RWPE2 (cell line): ENCODE results near the gene ARID1A.

Experiments
- ATAC-seq: fragments of 200-7000 bp; cut with Tn5 transposase; 3 replicates; pipeline ENCODE4 v1.9.1; 2021; ENCODE audit warnings: low read depth
- DNase-seq: peaks from one replicate; pipeline ENCODE4 v3.0.0-alpha.2; 2020; ENCODE audit warnings: low spot score
- H3K27ac ChIP-seq: fragments of 450-650 bp; 2 replicates; pipeline ENCODE4 v1.5.1; 2017; ENCODE audit warnings: mild to moderate bottlenecking; ENCODE audit not compliant: poor library complexity, severe bottlenecking
- H3K27me3 ChIP-seq: fragments of 250-450 bp; sonication (Bioruptor Pico); 2 replicates; pipeline ENCODE4 v1.5.1; 2021; ENCODE audit warnings: mild to moderate bottlenecking, moderate library complexity; ENCODE audit not compliant: insufficient read depth, poor library complexity, severe bottlenecking
- H3K36me3 ChIP-seq: fragments of 250-450 bp; sonication (Bioruptor Pico); 2 replicates; pipeline ENCODE4 v1.5.1; 2020; ENCODE audit warnings: low read depth, mild to moderate bottlenecking, moderate library complexity
- H3K4me1 ChIP-seq: fragments of 250-450 bp; sonication (Bioruptor Pico); 2 replicates; pipeline ENCODE4 v1.5.1; 2021; ENCODE audit warnings: mild to moderate bottlenecking, moderate library complexity; ENCODE audit not compliant: insufficient read depth, poor library complexity, severe bottlenecking
- H3K4me3 ChIP-seq: fragments of 250-450 bp; sonication (Bioruptor Pico); 2 replicates; pipeline ENCODE4 v1.5.1; 2021; ENCODE audit warnings: mild to moderate bottlenecking, moderate library complexity; ENCODE audit not compliant: severe bottlenecking
- H3K9me3 ChIP-seq: fragments of 250-450 bp; sonication (Bioruptor Pico); 2 replicates; pipeline ENCODE4 v1.5.1; 2021; ENCODE audit warnings: mild to moderate bottlenecking, moderate library complexity; ENCODE audit not compliant: severe bottlenecking
- TF ChIP-seq, protein P1 (sequence below): fragments of 450-650 bp; IDR thresholded peaks from one replicate; pipeline ENCODE4 v1.5.1; 2017; ENCODE audit warnings: mild to moderate bottlenecking, moderate library complexity; ENCODE audit not compliant: poor library complexity, severe bottlenecking

The ARID1A gene

DNA sequence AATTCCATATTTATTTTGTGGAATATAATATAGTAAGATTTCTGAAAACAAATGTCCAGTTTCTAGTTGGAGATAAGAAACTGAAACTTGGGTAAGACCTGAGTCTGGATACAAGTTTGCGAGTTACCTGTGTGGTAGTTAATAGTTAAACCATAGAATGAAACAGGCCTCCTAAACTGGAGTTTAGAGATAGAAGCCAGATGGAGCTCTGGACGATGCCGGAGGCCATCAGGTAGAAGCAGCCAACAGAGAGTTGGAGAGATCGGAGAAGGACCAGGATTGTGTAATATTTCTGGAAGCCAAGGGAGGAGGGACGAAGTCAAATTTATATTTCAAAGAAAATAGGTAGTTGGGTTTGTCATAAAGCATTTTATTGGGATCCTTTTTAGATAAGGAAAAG is 45.1 kb downstream of the ARID1A start:
- no peak overlapping the region for H3K27ac ChIP-seq
- peaks cover 14% of the 10 kb centered on the region for H3K4me1 ChIP-seq
- no peaks in the 10 kb centered on the region for H3K9me3 ChIP-seq
- peaks cover 63% of the 10 kb centered on the region for H3K36me3 ChIP-seq
- ATAC-seq (no peak), DNase-seq (no peak)
- no peaks in the 10 kb centered on the region for H3K27me3 ChIP-seq
- TF ChIP-seq, protein P1, sequence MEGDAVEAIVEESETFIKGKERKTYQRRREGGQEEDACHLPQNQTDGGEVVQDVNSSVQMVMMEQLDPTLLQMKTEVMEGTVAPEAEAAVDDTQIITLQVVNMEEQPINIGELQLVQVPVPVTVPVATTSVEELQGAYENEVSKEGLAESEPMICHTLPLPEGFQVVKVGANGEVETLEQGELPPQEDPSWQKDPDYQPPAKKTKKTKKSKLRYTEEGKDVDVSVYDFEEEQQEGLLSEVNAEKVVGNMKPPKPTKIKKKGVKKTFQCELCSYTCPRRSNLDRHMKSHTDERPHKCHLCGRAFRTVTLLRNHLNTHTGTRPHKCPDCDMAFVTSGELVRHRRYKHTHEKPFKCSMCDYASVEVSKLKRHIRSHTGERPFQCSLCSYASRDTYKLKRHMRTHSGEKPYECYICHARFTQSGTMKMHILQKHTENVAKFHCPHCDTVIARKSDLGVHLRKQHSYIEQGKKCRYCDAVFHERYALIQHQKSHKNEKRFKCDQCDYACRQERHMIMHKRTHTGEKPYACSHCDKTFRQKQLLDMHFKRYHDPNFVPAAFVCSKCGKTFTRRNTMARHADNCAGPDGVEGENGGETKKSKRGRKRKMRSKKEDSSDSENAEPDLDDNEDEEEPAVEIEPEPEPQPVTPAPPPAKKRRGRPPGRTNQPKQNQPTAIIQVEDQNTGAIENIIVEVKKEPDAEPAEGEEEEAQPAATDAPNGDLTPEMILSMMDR, result no peak
- H3K4me3 ChIP-seq, result no peak overlapping the region

DNA sequence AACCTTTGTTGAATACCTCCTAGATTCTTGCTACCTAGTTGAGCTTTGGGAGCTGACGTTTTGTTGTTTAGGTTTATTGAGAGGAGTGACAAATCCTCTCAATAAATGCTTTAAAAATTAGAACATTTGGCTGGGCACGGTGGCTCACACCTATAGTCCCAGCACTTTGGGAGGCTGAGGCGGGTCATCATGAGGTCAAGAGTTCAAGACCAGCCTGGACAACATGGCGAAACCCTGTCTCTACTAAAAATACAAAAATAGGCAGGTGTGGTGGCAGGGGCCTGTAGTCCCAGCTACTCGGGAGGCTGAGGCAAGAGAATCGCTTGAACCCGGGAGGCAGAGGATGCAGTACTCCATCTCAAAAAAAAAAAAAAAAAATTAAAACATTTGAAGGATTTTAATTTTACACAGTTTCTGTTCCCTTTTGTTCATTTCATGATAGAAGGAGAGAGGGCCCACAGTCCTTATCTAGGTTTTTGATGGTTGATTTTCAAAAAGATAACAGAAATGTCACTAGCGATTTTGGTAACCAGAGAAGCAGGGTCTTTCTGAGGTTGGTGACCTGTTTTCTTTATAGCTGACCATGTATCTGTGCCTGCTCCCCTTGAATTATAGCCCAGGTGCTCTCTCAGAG is 47.7 kb downstream of the ARID1A start:
- DNase-seq, result no peak
- peak overlapping the region; percentile 78 for H3K27ac ChIP-seq
- no peaks in the 10 kb centered on the region for H3K9me3 ChIP-seq
- TF ChIP-seq, protein P1, result no peak
- peaks cover 69% of the 10 kb centered on the region for H3K36me3 ChIP-seq
- no peak overlapping the region for H3K4me3 ChIP-seq
- no peak for ATAC-seq
- no peaks in the 10 kb centered on the region for H3K27me3 ChIP-seq
- peaks cover 14% of the 10 kb centered on the region for H3K4me1 ChIP-seq

DNA sequence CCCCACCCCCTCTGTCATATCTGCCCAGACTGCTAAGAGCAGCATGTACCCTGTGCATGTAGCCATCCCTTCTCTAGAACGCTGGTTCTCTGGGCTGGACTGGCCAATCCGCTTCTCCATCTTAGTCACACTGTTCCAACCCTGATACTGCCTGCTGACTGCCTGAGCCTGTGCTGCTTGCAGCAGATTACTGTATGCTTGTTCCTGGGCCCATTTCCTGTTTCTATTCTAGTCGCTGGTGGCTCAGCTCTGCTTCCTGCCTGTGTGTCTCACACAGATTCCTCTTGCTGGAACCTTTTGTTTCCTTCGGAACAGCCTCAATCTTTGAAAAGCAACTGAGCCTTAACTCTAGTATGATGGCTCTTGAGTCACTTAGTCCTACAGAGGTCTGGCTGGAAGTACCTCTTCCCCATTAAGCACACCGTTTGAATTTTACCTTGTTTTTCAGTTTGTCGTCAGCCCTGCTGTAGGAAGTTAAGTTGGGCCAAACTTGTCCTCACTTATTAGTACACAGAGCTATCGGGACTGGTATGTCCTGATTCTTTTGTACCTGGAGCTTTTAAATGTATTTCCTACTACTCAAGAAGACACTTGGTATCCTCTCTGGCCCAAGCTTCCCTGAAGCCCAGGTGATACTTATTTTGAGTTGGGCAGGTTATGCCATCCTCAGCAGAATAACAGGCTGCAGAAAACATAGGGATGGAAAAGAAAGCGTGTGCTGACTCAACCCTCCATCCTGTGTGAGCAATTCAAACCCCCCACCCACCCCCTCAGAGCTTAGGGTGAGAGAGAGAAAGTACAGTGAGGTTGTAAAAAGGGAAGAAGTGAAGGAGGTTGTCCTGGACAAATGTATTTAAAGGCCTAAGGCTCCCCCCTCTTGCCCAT is 48.5 kb downstream of the ARID1A start:
- peak overlapping the region; percentile 78 for H3K27ac ChIP-seq
- TF ChIP-seq, protein P1, result no peak
- no peaks in the 10 kb centered on the region for H3K27me3 ChIP-seq
- H3K36me3 ChIP-seq, result peaks cover 62% of the 10 kb centered on the region
- ATAC-seq, result peak; percentile 94
- H3K9me3 ChIP-seq, result no peaks in the 10 kb centered on the region
- no peak overlapping the region for H3K4me3 ChIP-seq
- no peak for DNase-seq
- peaks cover 14% of the 10 kb centered on the region for H3K4me1 ChIP-seq

DNA sequence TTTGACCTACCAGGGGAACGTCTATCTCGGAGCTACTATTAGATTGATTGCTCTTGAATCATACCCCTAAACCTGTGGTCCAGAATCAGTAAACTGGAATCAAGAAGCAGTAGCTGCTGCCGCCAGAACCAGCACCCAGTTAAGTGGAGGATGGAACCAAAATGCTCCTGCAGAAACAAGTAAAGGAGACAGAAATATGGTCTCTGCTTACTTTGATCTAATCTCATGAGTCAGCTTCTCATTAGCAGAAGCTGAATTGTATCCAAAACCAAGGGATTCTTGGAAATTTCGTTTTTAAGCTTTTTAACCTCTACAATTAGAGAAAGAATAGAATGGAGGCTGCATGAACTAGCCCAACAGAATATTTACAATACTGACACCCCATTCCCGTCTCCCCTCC is 49.4 kb downstream of the ARID1A start:
- no peak for DNase-seq
- Histone ChIP-seq H3K27ac (peak overlapping the region; percentile 78), H3K4me1 (peaks cover 14% of the 10 kb centered on the region)

More for the DNA sequence above, 49.4 kb downstream of the ARID1A start:
- no peaks in the 10 kb centered on the region for H3K27me3 ChIP-seq
- H3K9me3 ChIP-seq, result no peaks in the 10 kb centered on the region
- ATAC-seq, result no peak
- H3K4me3 ChIP-seq, result no peak overlapping the region
- TF ChIP-seq, protein P1, result no peak
- H3K36me3 ChIP-seq, result peaks cover 62% of the 10 kb centered on the region
